AG04450 (cell line): ENCODE data around the gene OR1N2. TPM values are rescaled to one million over a fixed set of nuclear protein-coding genes. Genes with fewer than 3 reads are reported as not detected.
"Not testable (repeated sequence)": the region's sequence is repeated elsewhere in the genome, so short reads cannot be mapped to it uniquely, and the experiment has no call there.

ENCODE experiments used
- CTCF ChIA-PET: fragments of 300-600, 350-600 bp; formaldehyde crosslinking; extraction: SDS; loops from one replicate; lab custom pipeline; 2022; ENCODE audit warnings: antibody characterized with exemption, inconsistent platforms; lab: Charles Lee
- POLR2A ChIA-PET: fragments of 350-600 bp; formaldehyde crosslinking; extraction: SDS; loops from one replicate; lab custom pipeline; 2021; ENCODE audit warnings: antibody characterized with exemption, inconsistent platforms; lab: Yijun Ruan, JAX
- DNase-seq: peaks from one replicate; pipeline ENCODE4 v3.0.0-alpha.2; 2011; ENCODE audit warnings: low read depth, low spot score
- H3K27ac ChIP-seq: one replicate; pipeline ENCODE4 v1.5.1; 2012; ENCODE audit warnings: low read depth, low read length, control low read depth
- H3K27me3 ChIP-seq: one replicate; pipeline ENCODE4 v1.6.0; 2012; ENCODE audit warnings: low read length; ENCODE audit not compliant: control insufficient read depth, insufficient read depth
- H3K4me3 ChIP-seq: 2 replicates; pipeline ENCODE4 v1.5.1; 2011; ENCODE audit warnings: mild to moderate bottlenecking, low read depth, low read length, control low read depth
- H3K9me3 ChIP-seq: 2 replicates; pipeline ENCODE4 v1.5.1; 2012; ENCODE audit warnings: low read length; ENCODE audit not compliant: control insufficient read depth, insufficient read depth
- CTCF ChIP-seq: IDR thresholded peaks from 2 replicates; pipeline ENCODE4 v1.5.1; 2011; ENCODE audit warnings: low read depth, low read length, control low read depth, inconsistent platforms
- polyA plus RNA-seq: library from polyadenylated mRNA; depleted of rRNA; stranded (reverse); fragments of >200 nt; gene quantifications from 2 replicates; pipeline ENCODE4 v1.2.3, GENCODE V29; 2011

The OR1N2 gene
- polyA plus RNA-seq, 1 experiment, result not detected

- POLR2A ChIA-PET, result no interaction called here
- CTCF ChIA-PET, result no interaction called here
- Histone ChIP-seq H3K27me3 (no peaks in the 10 kb centered on the region), H3K9me3 (no peaks in the 10 kb centered on the region), H3K27ac (no peak overlapping the region), H3K4me3 (no peak overlapping the region)
- no peak for TF ChIP-seq CTCF
- DNase-seq, result no peak
Measured at GRCh38 chr9:122519376-122519775, 33.5 kb upstream of the OR1N2 start.

DNA sequence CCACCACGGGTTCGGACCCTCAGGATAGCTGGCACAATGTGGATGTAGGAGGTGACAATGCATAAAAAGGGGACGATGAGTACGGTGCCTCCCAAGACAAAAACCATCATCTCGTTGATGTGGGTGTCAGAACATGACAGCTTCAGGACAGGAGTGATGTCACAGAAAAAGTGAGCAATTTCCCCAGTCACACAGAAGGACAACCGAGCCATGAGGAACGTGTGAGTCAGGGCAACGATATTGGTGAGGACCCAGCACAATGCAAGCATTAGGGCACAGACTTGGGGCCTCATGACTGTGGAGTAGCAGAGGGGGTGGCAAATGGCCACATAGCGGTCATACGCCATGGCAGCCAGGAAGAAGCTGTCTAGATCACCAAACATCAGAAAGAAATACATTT, 26.3 kb upstream of the OR1N2 start:
- Histone ChIP-seq H3K9me3 (no peaks in the 10 kb centered on the region), H3K27me3 (no peaks in the 10 kb centered on the region), H3K4me3 (no peak overlapping the region), H3K27ac (no peak overlapping the region)
- CTCF ChIA-PET, result no interaction called here
- no peak for DNase-seq
- POLR2A ChIA-PET, result no interaction called here
- TF ChIP-seq CTCF, result no peak

GRCh38 chr9:122527193-122527592, 25.7 kb upstream of the OR1N2 start, which contains the start of gene OR1N1:
Gene OR1N1, minus strand, starts transcription at chr9:122527293. Its CDS starts 0 bp downstream, at chr9:122527293.
- no peaks in the 10 kb centered on the region for H3K9me3 ChIP-seq
- H3K4me3 ChIP-seq, result no peak within 1 kb of the TSS
- DNase-seq, result no peak
- ChIA-PET CTCF (no interaction called here), POLR2A (no interaction called here)
- H3K27me3 ChIP-seq, result no peaks in the 10 kb centered on the region
- no peak within 1 kb of the TSS for H3K27ac ChIP-seq
- no peak for TF ChIP-seq CTCF

- CTCF ChIA-PET, DNase-seq, H3K27me3 ChIP-seq, POLR2A ChIA-PET, H3K4me3 ChIP-seq, H3K27ac ChIP-seq, H3K9me3 ChIP-seq: not testable (repeated sequence)
Measured at GRCh38 chr9:122531157-122531556, 21.8 kb upstream of the OR1N2 start.

GRCh38 chr9:122536134-122536533, 16.8 kb upstream of the OR1N2 start:
- CTCF ChIA-PET, result interaction anchor here (0.6 kb wide), 1 partner anchor 37 kb away, joined by 3 read pairs; no protein-coding TSS in a partner anchor
- POLR2A ChIA-PET, result no interaction called here

DNA sequence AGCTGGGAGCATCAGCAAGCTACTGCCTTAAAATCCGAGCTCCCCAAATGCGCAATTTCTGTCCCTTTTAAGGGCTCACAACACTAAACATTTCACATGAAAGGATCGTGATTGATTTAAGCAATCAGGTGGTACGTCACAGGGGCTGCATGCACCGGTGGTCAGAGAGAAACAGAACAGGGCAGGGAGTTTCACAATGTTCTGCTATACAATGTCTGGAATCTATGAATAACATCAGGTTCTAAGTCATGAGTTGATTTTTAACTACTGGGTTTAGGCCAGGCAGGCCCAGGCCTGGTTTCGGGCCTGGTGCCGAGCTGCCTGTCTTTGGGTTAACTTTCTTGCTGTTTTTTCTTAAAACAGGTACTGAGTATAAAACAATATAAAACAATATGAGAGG, 15.8 kb upstream of the OR1N2 start:
- DNase-seq, CTCF ChIA-PET, H3K9me3 ChIP-seq, H3K27ac ChIP-seq, H3K4me3 ChIP-seq, H3K27me3 ChIP-seq, POLR2A ChIA-PET: not testable (repeated sequence)

More at GRCh38 chr9:122536134-122536533, 16.8 kb upstream of the OR1N2 start:
- Histone ChIP-seq H3K27ac (no peak overlapping the region), H3K9me3 (no peaks in the 10 kb centered on the region), H3K4me3 (no peak overlapping the region), H3K27me3 (no peaks in the 10 kb centered on the region)
- TF ChIP-seq CTCF, result no peak
- DNase-seq, result no peak
